HG02759 (cell line): Measurements from ENCODE around the gene ADRA1B.

Source experiments
- ATAC-seq: cut with Tn5 transposase; IDR thresholded peaks from one replicate; pipeline ENCODE4 v1.9.1; 2021; ENCODE audit warnings: mild to moderate bottlenecking, moderate library complexity; ENCODE audit not compliant: unreplicated experiment

ADRA1B gene

DNA sequence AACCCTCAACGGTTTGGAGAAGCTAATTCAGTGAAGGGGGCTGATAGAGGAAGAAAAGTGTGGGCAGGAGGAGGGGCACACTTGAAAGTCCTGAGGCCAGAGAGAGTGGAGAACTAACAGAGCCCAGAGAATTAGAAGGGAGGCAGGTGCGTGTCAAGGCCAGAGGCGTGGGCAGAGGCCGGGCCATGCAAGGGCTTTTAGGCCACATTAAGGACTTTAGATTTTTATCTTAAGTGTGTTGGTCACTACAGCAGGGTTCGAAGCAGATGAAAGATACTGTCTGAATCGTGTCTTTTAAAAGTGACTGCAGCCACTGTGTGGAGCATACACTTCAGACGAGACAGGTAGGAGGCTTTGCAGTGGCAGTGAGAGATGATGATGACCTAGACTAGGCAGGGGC, 6.7 kb downstream of the ADRA1B start:
- no peak for ATAC-seq

DNA sequence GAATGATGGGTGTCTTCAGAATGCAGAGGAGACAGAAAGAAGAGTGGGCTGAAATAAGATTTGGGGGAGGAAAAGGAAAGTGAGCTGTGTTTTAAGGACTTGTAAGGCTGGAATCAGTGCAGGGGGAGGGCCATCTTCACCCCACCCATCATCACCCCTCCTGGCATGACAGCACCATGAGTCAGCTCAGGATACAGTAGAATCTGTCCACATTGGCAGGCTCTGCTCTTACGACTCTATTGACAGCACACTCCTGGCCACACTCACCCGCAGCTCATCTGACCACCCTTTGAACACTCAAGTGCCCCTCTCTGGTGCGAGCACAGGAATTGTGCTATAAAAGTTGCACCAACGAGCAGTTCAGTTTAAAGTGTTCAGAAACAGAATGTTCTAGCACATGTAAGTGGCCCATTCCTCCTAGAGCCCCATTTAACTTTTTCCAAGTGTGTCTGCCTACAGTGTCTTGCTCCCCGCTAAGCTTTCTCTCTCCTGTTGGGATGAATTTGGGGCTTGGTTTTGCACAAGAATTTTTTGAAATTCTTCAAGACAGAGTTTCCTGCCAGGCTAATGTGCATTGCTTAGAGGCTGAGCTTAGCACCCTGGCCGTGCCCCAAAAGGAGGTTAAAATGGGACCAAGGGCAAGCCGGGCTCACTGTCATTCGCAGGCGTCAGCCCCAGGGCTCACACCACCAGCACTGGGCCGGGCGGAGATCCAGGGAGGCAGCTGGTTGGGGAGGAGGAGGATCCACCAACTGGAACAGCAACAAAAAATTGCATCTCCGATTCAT, 12.0 kb downstream of the ADRA1B start:
- no peak for ATAC-seq

- no peak for ATAC-seq
Observed at GRCh38 chr5:159929176-159929575, 12.9 kb downstream of the ADRA1B start.

- ATAC-seq, result no peak
Observed at GRCh38 chr5:159933531-159934485, 17.5 kb downstream of the ADRA1B start.

- no peak for ATAC-seq
Observed at GRCh38 chr5:159935946-159936345, 19.7 kb downstream of the ADRA1B start.

GRCh38 chr5:159936686-159937329, 20.5 kb downstream of the ADRA1B start:
- ATAC-seq, result no peak

GRCh38 chr5:159937580-159937979, 21.3 kb downstream of the ADRA1B start:
- no peak for ATAC-seq

DNA sequence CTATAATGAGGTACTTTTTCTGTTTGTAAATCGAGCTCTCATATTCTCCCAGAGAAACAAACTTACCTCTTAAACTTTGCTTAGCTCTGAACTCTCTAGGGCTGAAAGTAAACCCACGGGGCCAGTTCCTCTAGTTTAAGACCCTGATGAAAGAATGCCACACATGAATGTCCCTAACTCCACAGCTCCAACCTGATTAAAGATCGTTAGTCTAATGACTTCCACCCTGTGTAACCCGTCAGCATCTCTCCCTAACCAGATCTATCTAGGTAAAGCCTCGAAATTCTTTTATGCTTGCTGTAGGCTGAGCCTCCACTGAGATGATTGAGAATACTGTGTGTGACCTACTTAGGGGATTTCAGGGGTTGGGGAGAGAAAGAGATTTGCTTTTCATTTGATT, 27.0 kb downstream of the ADRA1B start:
- ATAC-seq, result no peak

DNA sequence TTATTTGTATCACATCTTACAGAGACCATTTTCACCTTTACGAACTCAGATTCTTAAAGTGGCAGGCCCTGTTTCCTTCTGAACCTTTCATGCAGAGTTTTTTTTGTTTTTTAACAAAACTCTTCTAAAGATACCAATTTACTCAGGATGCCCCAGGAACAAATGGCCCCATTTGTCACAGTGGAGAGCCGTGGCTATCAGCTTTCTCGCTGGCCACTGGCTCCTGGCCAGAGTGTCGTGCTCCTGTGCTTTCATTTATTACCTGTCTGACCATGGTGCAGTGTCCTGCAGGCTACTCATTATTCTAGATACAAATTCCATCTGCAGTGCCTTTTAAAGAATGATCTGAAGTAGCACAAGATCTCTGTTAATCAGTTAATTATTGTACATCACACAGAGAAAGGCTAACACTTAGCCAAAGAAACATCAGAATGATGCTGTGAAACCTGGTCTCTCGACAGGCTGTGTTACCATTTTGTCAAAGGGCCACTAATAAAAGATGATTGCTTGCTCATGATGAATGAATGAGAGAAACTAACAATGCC, 27.8 kb downstream of the ADRA1B start:
- ATAC-seq, result no peak

- no peak for ATAC-seq
Observed at GRCh38 chr5:159945359-159945758, 29.1 kb downstream of the ADRA1B start.

GRCh38 chr5:159947708-159948358, 31.6 kb downstream of the ADRA1B start:
- ATAC-seq, result no peak

GRCh38 chr5:159951387-159951786, 35.1 kb downstream of the ADRA1B start:
- no peak for ATAC-seq

GRCh38 chr5:159951834-159952233, 35.6 kb downstream of the ADRA1B start:
- ATAC-seq, result no peak

GRCh38 chr5:159953609-159954008, 37.3 kb downstream of the ADRA1B start:
- ATAC-seq, result no peak

GRCh38 chr5:159955056-159955624, 38.9 kb downstream of the ADRA1B start:
- ATAC-seq, result no peak

DNA sequence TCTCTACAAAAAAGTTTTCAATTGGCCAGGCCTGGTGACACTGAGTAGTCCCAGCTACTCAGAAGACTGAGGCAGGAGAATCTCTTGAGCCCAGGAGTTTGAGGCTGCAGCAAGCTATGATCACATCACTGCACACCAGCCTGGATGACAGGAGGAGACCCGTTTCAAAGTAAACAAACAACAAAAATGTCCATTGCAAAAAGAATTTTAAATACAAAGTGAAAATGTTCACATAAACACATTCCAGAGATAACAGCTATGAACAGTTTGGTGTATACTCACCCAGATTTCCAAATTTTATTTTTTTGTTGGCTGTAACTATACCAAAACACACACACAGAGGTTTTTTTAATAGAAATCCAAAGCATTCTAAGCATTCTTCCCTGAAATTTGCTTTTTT, 39.8 kb downstream of the ADRA1B start:
- no peak for ATAC-seq

DNA sequence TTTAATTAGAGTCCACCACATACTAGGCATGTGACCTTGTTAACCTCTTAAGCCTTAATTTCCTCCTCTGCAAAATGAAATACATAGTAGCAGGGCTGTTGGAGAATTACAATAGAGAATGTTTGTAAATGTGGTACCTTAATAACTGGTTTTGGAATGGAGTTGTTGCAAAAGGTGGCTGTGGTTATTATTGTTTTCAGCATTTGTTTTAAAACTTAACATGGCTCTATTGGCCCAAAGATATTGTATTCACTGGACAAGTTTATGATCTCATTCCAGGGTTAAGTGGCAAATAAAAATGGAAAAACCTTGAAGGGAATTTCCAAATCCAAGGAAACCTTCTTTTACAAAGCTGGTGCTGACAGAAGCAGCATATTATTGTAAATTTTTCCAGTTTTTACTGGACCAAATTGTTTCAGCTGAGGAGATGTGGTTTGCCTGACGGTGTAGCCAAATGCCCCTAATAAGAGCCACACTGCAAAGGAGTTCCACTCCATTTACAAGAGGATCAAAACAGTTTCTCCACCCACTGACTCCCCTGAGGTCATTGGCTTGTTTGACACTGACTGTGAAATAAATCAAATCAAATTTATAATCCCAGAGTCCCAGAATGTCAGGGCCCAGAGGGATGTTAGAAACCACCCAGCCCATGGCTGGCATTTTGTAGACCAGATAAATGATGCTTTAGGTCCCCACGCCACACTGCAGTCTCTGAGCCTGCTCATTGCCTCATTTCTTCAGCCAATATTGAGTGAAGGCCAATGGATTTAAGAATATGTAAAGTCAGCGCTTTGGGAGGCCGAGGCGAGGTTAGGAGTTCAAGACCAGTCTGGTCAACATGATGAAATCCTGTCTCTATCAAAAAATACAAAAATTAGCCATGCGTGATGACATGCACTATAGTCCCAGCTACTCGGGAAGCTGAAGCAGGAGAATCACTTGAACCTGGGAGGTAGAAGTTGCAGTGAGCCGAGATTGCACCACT, 45.2 kb downstream of the ADRA1B start:
- ATAC-seq, result no peak

DNA sequence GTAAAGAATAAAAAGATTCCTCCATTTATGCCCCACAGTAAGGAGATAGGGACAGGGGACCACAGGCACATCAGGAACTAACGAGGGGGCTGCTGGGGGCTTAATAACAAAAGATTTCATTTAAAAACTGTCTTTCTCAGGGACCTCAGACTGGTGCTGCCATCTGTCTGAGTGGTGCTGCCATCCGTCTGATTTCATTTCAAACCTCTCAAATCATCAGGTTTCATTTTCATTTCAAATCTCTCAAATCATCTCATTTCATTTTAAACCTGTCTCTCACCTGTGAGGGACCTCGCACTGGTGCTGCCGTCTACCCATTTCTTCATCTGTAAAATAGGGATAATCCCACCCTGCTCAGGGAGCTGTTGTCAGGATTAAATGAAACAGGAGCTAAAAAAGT, 45.9 kb downstream of the ADRA1B start:
- ATAC-seq, result no peak

GRCh38 chr5:159963935-159964334, 47.7 kb downstream of the ADRA1B start:
- no peak for ATAC-seq
